HepG2 (cell line): ENCODE data around the gene CHRD. TPM values are rescaled to one million over a fixed set of nuclear protein-coding genes. Genes with fewer than 3 reads are reported as not detected.
A peak's percentile ranks its signal among the peaks of the same experiment; 100 is the strongest.

ENCODE experiments used
- CREB1 ChIP-seq, 2 experiments: fragments of 450-650 bp in 1 of 2; IDR thresholded peaks; 2 replicates each; pipeline ENCODE4 v1.6.1; 2016 to 2017; ENCODE audit warnings: control low read depth in 1 of 2, mild to moderate bottlenecking in 1 of 2, missing compliant biosample characterization in 1 of 2, missing genetic modification characterization in 1 of 2
- KAT2B ChIP-seq: fragments of 150-350 bp; IDR thresholded peaks from 2 replicates; pipeline ENCODE4 v1.6.1; 2014; ENCODE audit warnings: low read depth, low read length, borderline replicate concordance
- KDM3A ChIP-seq: IDR thresholded peaks from 2 replicates; pipeline ENCODE4 v1.6.1; 2018; ENCODE audit warnings: low read depth, missing compliant biosample characterization
- MXI1 ChIP-seq: IDR thresholded peaks from 3 replicates; pipeline ENCODE4 v1.6.1; 2012; ENCODE audit warnings: low read depth, low read length, inconsistent platforms, borderline replicate concordance
- NONO ChIP-seq, 2 experiments: fragments of 450-650 bp in 1 of 2; sonication (generic) in 1 of 2; formaldehyde crosslinking in 1 of 2; IDR thresholded peaks in 1 of 2; conservative IDR thresholded peaks in 1 of 2; 2 replicates each; pipeline versions ENCODE4 v1.6.1 to v1.8.0; 2017 to 2022; ENCODE audit warnings: mild to moderate bottlenecking in 1 of 2, missing genetic modification reagents in 1 of 2, moderate library complexity in 1 of 2
- NR0B2 ChIP-seq: sonication (generic); formaldehyde crosslinking; IDR thresholded peaks from 2 replicates; pipeline ENCODE4 v1.4.0; 2020; ENCODE audit warnings: mild to moderate bottlenecking, missing genetic modification reagents
- NR2F6 ChIP-seq, 2 experiments: IDR thresholded peaks; 2 replicates each; pipeline ENCODE4 v1.6.1; 2016; ENCODE audit warnings: antibody characterized with exemption in 1 of 2, mild to moderate bottlenecking in 1 of 2
- POGK ChIP-seq: sonication (generic); formaldehyde crosslinking; conservative IDR thresholded peaks from 2 replicates; pipeline ENCODE4 v1.8.0; 2022; ENCODE audit warnings: mild to moderate bottlenecking, moderate library complexity, missing genetic modification reagents
- RAD21 ChIP-seq: fragments of 450-650 bp; formaldehyde crosslinking; IDR thresholded peaks from 2 replicates; pipeline ENCODE4 v1.5.0; 2020; ENCODE audit warnings: mild to moderate bottlenecking
- ZBTB42 ChIP-seq: sonication (generic); formaldehyde crosslinking; IDR thresholded peaks from 2 replicates; pipeline ENCODE4 v1.5.0; 2020; ENCODE audit warnings: mild to moderate bottlenecking, missing genetic modification reagents
- ZFAT ChIP-seq: sonication (generic); formaldehyde crosslinking; conservative IDR thresholded peaks from 2 replicates; pipeline ENCODE4 v1.8.1; 2023; ENCODE audit warnings: missing genetic modification reagents, inconsistent platforms
- ZNF296 ChIP-seq: sonication (generic); formaldehyde crosslinking; conservative IDR thresholded peaks from 2 replicates; pipeline ENCODE4 v1.5.0; 2020; ENCODE audit warnings: mild to moderate bottlenecking, missing genetic modification reagents
- ZNF318 ChIP-seq: sonication (generic); formaldehyde crosslinking; IDR thresholded peaks from 2 replicates; pipeline ENCODE4 v1.4.0; 2020; ENCODE audit warnings: mild to moderate bottlenecking, missing genetic modification reagents
- ZNF382 ChIP-seq: sonication (generic); formaldehyde crosslinking; IDR thresholded peaks from 2 replicates; pipeline ENCODE4 v1.5.0; 2020; ENCODE audit warnings: missing genetic modification reagents, mild to moderate bottlenecking, borderline replicate concordance
- ZNF460 ChIP-seq: sonication (generic); formaldehyde crosslinking; IDR thresholded peaks from 2 replicates; pipeline ENCODE4 v1.5.1; 2020; ENCODE audit warnings: missing genetic modification reagents, mild to moderate bottlenecking, borderline replicate concordance
- ZNF619 ChIP-seq: sonication (generic); formaldehyde crosslinking; IDR thresholded peaks from 2 replicates; pipeline ENCODE4 v1.4.0; 2020; ENCODE audit warnings: mild to moderate bottlenecking, missing genetic modification reagents
- polyA plus RNA-seq, 8 experiments: library from polyadenylated mRNA; depleted of rRNA in 3 of 8; stranded (reverse) in 7 of 8; unstranded in 1 of 8; fragments of >200 nt; fragmentation: Illumina TruSeq in 4 of 8; extraction: Trizol in 4 of 8; gene quantifications; 2 replicates each; pipeline versions ENCODE4 v1.2.1 to v1.2.3, GENCODE V29; 2011 to 2016; ENCODE audit warnings: low read depth in 4 of 8, missing spikeins in 1 of 8, mixed read lengths in 1 of 8; ENCODE audit not compliant: insufficient read depth in 1 of 8
- total RNA-seq, 5 experiments: library from RNA; depleted of rRNA; stranded (reverse); fragments of >200 nt; fragmentation: Illumina TruSeq; extraction: Trizol; gene quantifications; 2 replicates each; pipeline ENCODE4 v1.2.3, GENCODE V29; 2016; ENCODE audit warnings: low read depth in 1 of 5

The CHRD gene
- total and polyA plus RNA-seq, 2 of the 13 experiments (the other 11 are each of a cell fraction or from before 2014, with no cell fraction given) = 22.2 to 35.2 TPM

- TF ChIP-seq ZNF318 (no peak), ZNF382 (CRISPR knock-in tag) (no peak), CREB1 (IDR thresholded peaks at IDR 0.05) (no peak), CREB1 (CRISPR knock-in tag; IDR thresholded peaks at IDR 0.05) (0 out of 2 replicates have a peak, but pooled peaks have one; percentile 32), NR0B2 (CRISPR knock-in tag) (no peak), RAD21 (CRISPR knock-in tag) (peak; percentile 98), ZBTB42 (no peak), ZNF619 (CRISPR knock-in tag) (0 out of 2 replicates have a peak, but pooled peaks have one; percentile 43), KDM3A (CRISPR knock-in tag) (peak; percentile 74; the same call in 1 of the 2 replicates), POGK (CRISPR knock-in tag) (0 out of 2 replicates have a peak, but pooled peaks have one; percentile 40), ZNF296 (CRISPR knock-in tag) (no peak), KAT2B (no peak), ZNF460 (CRISPR knock-in tag) (no peak), NONO (IDR thresholded peaks at IDR 0.05) (no peak), NONO (CRISPR knock-in tag; conservative IDR thresholded peaks at IDR 0.05) (peak; percentile 72; the same call in 1 of the 2 replicates), ZFAT (CRISPR knock-in tag) (no peak), MXI1 (peak; percentile 54; the same call in 1 of the 3 replicates), NR2F6 (IDR thresholded peaks at IDR 0.05) (no peak; the same call in 1 of the 2 replicates), NR2F6 (CRISPR knock-in tag; IDR thresholded peaks at IDR 0.05) (peak; percentile 54; the same call in 1 of the 2 replicates)
Measured at GRCh38 chr3:184371570-184372018, 8.3 kb upstream of the CHRD start (continued).
